Epithelial cell of prostate (primary cell): ENCODE measurements around the gene HS3ST5.
"Not testable (repeated sequence)": the region's sequence is repeated elsewhere in the genome, so short reads cannot be mapped to it uniquely, and the experiment has no call there.

Experiments
- DNase-seq: peaks from one replicate; pipeline ENCODE4 v3.0.0-alpha.2; 2011; ENCODE audit warnings: low read depth, low spot score
- H3K27ac ChIP-seq: fragments of 450-650 bp; 2 replicates; pipeline ENCODE4 v1.5.1; 2017; ENCODE audit warnings: mild to moderate bottlenecking

The HS3ST5 gene

DNA sequence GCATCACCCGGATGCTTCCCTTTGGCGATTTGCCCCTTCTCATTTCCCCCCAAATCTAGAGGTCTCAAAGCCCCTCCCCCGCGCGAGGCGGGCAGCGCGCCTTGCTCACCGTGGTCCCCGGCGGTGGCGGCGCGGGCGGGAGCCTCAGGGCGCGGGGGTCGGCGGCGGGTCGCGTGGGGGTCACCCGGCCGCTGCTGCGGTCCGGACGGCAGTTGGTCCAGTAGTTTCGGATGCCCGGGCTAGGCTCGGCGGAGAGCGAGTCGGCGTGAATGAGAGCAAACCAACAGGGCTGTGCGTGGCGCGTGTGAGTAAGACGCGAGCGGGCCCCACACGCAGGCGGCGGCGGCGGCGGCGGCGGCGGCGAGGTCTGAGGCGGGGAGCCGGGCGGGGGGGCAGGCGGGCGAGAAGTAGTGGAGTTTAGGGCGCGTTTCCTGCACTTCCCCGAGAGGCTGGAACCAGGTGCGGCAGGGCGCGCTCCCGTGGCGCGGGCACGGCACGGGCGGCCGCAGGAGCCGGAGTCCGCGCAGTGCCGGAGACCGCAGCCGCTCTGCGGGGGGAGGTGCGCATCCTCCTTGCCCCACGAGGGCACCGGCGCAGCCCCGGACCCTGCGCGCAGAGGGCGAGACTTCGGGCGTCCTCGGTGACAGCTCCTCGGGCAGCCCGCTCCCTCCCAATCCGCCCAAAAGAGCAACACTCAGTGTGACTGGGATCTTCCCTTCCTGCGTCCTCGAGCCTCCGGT, 567 bp downstream of the HS3ST5 start:
- no peak overlapping the region for H3K27ac ChIP-seq
- DNase-seq: no peak

DNA sequence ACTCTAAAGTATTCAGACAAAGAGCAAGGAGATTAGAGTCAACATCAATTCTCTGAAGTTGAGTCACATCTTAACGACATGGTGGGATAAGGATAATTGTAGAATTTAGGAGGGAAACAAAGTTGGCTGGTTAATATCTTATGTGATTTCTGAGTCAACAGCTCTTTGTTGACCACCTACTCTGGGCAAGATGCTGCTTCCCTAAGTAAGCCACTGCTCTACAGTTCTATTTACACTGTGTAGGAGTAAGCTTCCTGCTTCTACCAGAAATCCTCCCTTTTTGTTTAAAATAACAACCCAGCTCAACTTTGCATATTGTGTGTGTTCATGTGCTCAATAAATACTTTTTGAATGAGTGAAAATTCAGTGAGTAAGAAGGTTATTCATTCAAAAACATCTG, 3.1 kb downstream of the HS3ST5 start:
- no peak overlapping the region for H3K27ac ChIP-seq
- no peak for DNase-seq

DNA sequence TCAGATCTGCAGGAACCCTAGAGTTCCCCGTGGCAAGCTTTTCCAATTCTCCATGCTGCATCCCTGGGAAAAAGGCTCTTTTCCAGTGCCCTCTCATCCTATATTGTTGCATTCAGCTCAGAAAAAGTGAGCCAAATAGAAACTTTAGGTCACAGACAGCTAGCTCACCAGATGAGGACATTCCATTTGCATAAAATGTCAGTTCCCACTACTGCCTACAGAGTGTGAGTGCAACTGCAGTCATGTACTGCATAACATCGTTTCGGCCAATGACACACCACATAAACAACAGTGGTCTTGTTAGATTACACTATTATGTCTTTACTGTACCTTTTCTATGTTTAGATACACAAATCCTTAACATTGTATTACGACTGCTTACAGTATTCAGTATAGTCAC, 8.6 kb downstream of the HS3ST5 start:
- no peak overlapping the region for H3K27ac ChIP-seq
- DNase-seq: no peak

DNA sequence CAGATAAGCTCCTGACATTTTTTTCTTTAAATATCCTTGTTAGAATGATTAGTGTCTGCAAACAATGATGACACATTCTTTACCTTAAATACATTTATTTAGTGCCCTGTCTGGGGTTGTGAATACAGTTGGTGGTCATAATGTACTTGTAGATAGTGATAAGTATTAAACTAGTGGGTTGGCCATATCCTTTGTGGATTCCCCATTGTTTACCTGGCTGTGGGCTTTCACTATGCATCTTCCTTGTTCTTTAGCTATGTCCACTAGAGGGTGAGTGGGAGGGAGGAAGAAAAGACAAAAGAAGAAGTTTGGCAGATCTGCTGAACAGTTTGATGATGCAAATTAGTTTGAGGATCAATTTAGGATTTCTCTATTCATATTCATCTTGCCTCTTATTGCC, 15.7 kb downstream of the HS3ST5 start:
- H3K27ac ChIP-seq: no peak overlapping the region
- DNase-seq: no peak

DNA sequence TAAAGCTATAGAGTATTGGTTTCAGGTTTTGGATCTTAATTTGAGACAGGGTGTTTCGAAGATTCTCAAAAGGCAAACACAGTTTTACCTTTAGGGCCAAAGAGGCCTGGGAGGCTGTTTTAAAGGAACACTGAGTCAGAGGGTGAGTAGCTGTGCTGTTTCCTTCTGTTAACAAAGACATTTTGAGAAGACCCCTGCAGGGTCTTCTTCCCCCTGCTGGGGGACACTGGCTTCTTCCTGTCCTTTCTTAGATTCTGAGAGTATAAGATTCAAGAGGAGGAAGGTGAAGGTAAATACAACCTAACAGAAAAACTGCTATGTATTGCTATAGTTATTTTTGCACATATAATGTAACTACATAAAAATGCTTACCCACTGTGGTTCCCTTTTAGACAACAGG, 19.0 kb downstream of the HS3ST5 start:
- no peak overlapping the region for H3K27ac ChIP-seq
- DNase-seq: no peak

DNA sequence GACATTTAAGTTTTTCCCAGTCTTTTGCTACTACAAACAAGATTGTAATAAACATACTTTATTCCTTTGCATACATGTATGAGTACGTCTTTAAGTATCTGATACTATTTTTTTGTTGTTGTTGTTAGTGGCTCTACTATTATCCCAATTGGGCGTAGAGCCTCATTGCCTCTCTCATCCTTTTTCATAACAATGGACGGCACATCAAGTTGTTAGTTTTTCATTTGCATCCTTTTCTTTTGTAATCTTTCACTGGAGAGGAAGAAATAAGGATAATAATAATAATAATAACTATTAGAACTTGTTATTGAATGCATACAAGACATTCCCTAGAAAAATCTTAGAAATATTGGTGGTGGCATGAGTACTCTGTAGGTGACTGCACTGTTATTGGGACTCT, 23.1 kb downstream of the HS3ST5 start:
- DNase-seq: no peak
- no peak overlapping the region for H3K27ac ChIP-seq

DNA sequence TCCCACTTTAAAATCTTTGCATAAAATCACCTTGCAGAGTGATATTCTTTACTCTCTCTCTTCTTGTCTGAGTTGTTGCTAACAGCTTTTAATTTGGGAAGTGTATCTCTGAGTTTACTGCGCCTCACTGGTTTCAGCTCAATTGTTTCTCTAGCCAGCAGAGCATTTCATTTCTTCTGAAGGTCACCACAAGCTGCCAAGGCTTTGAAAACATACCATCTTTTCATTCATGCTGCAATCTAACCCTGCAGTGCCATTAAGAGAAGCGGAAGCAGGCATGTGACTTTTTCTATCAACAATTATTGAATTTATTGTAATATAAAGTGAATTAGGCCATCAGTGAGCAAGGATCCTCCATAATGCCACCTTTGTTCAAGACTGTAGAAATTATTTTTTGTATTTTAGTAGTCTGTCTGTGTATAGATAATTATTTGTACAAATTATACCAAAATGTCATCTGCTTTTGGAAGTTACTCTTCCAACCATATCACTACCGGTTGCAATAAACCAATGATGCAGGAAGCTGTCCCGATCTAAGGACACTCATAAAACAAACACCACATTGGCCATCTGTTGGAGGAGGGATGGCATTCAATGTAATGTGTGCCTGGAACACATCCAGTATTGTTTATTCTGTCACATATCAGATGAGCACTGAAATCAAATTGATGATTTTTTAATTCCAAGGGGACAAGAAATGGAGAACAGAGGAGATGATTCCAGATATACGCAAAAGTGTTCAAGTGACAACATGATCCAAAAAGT, 26.8 kb downstream of the HS3ST5 start:
- no peak overlapping the region for H3K27ac ChIP-seq
- no peak for DNase-seq

DNA sequence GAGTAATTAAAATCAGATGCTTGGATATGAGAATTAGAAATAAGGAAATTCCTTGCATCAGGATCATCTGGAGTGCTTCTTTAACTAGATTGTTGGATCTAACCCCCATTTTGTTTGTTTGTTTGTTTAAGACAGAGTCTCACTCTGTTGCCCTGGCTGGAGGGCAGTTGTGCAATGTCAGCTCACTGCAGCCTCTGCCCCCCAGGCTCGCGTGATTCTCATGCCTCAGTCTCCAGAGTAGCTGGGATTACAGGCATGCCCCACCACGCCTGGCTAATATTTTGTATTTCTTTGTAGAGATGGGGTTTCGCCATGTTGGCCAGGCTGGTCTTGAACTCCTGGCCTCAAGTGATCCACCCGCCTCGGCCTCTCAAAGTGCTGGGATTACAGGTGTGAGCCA, 29.0 kb downstream of the HS3ST5 start:
- H3K27ac ChIP-seq, DNase-seq: not testable (repeated sequence)

DNA sequence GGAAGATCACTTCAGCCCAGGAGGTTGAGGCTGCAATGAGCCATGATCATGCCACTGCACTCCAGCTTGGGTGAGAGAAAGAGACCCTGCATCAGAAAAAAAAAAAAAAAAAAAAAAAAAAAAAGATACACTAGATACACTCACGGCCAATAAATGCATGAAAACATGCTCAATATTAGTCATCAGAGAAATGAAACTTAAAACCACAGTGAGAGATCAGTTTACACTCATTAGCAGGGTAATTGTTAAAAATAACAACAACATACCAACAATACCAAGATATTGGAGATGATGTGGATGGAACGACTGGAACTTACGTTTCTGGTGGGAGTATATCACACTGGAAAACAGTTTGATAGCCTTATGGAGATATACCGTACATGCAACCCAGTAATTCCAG, 29.9 kb downstream of the HS3ST5 start:
- no peak overlapping the region for H3K27ac ChIP-seq
- no peak for DNase-seq

DNA sequence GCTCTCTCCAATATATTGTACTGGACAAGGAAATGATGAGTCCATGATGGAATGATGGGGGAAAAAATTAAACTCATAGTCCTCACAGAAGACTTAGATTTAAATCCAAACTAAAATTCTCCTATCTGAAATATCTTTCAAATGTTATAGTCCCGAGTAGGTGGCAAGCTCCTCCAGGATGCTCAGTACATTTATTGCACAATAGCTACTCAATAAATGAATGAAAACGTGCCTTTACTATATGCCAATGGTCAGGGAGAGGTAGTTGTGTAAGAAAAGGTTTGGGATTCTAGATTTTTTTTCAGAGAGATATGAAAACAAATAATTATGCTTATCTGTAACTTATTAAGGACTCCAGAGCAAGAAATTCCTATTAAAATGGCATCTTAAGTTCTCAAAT, 32.8 kb downstream of the HS3ST5 start:
- no peak overlapping the region for H3K27ac ChIP-seq
- DNase-seq: no peak

DNA sequence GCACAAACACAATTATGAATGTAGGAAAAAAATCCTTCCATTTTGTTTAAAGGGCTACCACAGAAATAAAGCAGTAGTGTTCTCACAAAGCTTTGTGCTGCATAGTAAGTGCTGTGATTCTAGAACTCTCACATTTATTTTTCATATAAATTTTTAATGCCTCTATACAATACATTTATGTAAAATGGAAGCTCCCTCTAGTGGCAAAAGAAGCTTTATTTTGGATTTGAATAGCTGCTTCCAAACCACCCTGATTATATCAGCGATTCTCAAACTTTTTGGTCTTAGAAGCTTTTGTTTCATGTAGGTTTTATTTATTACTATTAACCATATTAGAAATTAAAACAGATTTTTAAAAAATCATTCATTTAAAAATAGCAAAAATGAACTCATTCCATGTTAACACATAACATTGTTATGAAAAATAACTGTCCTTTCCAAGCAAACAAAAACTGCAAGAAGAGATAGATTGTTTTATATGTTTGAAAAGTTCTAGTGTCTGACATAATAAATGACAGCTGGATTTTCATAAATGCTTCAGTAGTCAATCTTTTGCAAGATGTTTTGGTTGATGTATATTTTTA, 38.4 kb downstream of the HS3ST5 start:
- no peak for DNase-seq
- no peak overlapping the region for H3K27ac ChIP-seq

DNA sequence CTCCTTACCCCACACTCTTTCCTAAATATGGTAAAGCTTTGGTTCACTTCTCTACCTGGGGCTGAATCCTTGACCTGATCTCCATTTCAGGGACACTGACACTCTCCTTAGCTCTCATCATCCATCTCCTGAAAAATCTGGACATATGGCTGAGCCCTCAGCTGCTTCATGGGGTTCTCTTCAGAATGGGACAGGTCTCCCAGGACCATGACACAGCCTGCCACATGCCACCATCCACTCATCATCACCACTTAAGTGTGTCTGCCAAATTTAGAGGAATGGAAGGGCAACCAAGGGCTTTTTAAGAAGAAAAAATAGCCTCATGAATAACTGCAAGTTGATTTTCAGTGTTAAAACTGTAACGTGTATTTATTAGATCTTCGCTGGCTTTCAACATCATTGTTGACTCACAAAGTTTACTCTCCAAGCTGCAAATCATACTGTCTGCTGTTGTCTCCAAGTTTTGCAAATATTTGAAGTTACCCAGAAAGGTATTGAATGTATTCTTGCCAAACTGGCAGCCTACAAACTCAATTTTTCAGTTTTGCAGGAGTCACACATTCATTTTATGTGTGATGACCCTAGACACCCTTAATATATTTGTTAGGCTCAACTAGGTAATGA, 41.1 kb downstream of the HS3ST5 start:
- no peak for DNase-seq

DNA sequence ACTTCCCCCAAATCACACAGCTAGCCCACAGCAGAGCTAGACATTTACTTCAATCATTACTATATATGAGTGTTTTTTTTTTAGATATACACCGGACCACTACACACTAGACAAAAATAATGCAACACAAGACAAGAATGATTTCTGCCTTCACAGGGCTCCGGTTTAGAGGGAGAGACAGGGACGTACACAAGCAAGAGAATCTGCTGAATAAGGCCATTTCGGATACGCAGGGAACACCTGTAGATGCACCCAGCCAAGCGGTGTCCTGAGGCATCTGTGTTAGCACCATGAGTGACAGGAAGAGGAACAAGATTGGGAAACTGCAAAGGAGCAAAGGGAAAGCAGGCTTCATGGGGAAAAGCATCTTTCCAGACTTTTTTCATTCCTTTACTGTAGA, 45.7 kb downstream of the HS3ST5 start:
- no peak for DNase-seq
- H3K27ac ChIP-seq: no peak overlapping the region

More for the DNA sequence above, 41.1 kb downstream of the HS3ST5 start:
- no peak overlapping the region for H3K27ac ChIP-seq

DNA sequence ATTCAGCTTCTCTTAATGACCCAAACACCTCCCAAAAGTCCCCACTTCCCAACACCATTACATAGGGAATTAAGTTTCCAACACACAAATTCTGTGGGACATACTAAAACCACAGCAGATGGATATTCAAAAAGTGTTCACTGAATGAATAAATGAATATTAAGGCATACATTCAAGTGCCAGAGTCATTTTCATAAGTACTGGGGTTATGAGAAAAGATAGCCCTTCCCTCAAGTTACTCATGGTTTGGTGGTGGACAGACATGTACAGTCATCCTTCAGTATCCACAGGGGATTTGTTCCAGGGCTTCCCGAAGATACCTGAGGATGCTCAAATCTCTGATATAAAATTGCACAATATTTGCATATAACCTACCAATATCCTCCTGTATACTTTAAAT, 50.4 kb downstream of the HS3ST5 start:
- H3K27ac ChIP-seq: no peak overlapping the region
- DNase-seq: no peak

DNA sequence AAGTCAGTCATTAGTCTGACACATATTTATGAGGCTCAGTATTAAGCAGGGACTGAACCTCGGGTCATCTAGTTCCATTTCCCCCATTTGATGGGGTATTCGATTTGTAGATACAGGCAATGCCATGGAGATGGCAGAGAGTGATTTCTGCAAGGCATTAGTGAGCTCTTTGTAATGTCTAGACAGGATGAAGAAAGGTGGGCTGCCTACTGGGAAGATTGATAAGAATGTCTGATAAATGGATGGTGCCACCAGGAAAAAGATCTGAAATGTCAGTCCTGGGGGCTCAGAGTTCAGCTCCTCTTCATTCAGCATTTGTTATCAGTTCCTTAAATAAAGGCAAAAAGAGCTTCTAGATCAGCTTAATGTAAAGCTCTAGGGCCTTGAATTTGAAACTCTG, 51.4 kb downstream of the HS3ST5 start:
- H3K27ac ChIP-seq: no peak overlapping the region
- no peak for DNase-seq

DNA sequence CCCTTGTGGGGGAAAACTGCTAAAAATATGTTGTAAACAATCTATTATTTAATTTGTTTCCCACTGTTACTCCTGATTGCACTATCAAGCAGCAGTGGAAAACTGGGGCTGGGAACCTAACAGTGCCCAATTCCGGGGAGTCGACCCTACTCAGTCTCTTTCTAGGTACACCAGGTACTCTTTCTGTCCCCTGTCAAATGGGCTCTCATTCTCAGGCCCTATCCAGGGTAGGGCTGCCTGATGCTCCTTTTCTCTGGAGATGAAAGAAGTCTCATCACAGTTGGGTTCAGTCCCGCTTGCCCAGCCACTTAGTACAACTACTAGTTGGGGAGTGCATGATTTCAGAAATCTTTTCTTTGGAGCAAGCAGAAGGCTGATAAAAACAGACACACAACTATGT, 52.0 kb downstream of the HS3ST5 start:
- DNase-seq: no peak
- no peak overlapping the region for H3K27ac ChIP-seq

DNA sequence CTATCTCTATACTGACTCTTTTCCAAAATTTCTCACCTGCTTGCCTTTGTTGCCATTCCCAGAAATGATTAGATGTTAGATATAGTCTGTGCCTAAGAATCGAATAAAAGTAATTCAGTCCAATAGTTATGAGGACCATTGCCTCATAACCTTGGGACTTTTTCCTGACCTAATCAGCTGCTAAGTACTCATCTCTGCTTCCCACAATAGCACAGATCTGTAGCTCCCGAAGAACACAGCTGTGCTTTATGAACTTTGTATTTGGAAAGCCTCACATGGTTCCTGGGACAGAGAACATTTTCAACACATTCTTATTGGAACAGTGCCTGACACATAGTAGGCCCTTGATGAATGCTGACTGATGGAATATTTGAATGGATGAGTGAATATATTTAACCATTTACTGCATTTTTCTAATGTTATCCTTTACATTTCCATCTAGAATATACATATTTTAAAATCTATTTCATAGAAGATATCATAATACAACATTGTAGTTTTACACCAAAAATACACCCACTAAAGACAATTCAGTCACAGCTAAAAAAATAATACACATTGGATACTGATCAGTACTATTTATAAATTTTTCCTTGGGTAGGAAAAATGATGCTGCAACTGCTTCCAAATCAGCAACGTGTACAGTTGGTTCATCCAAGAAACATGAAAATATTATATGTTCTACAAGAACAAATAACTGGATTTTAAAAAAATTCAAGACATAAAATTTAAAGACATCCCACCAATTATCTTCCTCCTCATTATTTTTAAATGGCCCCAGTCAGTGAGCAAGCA, 53.9 kb downstream of the HS3ST5 start:
- no peak for DNase-seq

DNA sequence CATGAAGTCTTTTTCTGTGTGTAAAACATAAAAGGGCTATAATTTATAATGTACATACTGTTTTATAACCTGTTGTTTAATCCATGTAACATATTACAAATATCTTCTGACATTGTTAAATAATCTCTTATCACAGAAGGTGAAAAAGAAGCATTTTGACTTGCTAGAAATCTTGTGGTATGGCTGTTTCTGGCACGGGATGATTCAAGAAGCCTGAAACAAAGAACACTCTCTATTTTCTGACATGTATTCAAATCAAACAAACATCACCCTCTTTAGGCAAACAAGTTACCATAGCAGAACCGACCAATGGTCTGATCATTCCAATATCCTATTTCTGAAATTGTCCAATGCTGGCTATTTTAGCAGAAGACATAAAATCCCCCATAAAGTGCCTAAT, 55.4 kb downstream of the HS3ST5 start:
- DNase-seq: no peak

More for the DNA sequence above, 53.9 kb downstream of the HS3ST5 start:
- no peak overlapping the region for H3K27ac ChIP-seq

DNA sequence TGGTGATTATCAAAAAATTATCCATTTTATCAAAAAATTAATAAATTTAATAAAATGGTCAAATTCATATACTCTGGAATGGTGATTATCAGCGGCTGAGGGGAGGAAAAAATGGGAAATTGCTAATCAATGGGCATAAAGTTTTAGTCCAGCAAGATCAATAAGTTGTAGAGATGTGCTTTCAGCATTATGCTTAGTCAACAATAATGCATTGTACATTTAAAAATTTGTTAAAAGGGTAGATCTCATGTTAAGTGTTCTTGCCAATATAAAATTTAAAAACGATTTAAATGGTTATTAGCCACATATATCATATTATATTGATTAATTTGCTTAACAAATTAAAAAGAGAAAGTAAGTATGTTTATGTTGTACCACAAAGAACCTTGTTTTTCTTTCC, 56.6 kb downstream of the HS3ST5 start:
- H3K27ac ChIP-seq: no peak overlapping the region
- no peak for DNase-seq

More for the DNA sequence above, 55.4 kb downstream of the HS3ST5 start:
- no peak overlapping the region for H3K27ac ChIP-seq

DNA sequence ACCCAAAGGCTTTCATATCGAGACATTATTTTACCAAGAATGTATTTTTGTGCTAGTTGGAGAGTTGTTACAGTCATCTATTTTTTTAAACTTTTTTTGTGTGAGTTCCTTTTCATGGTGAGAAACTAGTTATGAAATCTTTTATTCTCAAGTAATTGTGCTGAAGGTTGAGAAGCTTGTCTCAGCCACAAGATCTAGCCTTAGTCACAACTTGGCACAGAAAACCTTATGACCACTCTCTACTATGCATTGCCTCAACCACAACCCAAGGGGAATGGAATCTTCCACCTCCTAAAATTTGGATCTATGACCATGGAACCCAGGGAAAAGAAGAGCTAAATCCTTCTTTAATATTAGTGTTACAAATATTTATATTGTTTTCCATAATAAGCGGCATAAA, 58.5 kb downstream of the HS3ST5 start:
- no peak for DNase-seq
- H3K27ac ChIP-seq: no peak overlapping the region
